Dedifferentiated amniotic fluid mesenchymal stem cell (primary cell): ENCODE measurements around the gene ANKRD33B.
"Not testable (repeated sequence)": the region's sequence is repeated elsewhere in the genome, so short reads cannot be mapped to it uniquely, and the experiment has no call there.

ENCODE experiments used
- DNase-seq: peaks from one replicate; pipeline ENCODE4 v3.0.0-alpha.2; 2016; ENCODE audit errors: extremely low spot score

Gene ANKRD33B

DNA sequence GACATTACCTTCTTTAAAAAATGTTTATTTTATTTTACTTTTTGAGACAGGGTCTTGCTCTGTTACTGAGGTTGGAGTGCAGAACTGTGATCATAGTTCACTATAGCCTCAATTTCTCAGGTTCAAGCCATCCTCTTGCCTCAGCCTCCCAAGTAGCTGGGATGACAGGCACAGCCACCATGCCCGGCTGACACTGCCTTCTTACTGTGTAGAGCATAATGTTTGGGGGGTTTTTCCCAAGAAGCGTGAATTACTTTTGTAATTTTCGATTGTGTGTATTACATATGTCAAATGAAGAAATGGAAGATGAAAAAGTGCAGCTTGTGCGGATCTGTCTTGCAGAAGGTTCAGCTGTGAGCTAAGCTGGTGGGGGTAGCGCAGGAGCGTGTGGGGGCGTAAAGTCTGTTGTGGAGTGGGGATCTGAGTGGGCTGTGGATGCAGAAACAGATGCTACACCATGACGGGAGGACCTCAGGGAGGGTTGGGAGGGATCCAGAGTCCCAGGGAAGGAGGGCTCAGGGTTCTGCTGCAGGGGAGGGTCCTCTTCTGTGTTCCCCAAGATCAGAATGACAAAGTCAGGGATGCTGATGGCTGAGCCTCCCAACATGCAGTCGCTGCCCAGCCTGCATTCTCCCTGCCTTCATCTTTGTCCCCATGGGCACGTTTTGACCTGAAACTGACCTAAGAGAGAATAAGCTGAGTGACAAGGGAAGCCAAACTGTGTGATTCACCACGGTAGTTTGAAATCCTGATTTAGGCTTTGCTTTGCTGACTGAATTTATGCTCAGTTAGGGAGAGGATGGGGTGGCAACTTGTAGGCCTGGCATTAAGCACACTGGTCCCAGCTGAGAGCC is 6.8 kb upstream of the ANKRD33B start:
- DNase-seq = no peak

DNA sequence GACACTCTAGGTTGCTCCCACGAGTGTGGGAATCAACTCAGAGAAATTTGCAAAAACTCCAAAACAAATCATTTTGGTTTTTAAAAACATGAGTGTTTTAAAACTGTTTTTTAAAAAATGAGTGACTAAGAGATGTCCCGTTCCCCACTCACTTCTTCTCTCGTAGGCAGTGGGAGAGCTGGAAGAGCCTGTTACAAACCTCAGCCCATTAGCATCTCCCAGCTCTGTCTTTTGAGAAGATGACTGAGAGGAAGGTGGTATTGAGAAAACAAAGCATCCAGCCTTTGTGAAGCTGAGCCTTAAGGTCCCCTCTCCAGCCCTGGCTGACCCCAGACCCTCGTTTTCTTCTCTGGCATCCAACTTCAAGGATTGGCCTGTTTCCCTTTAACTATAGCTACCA is 4.7 kb upstream of the ANKRD33B start:
- DNase-seq = no peak

DNA sequence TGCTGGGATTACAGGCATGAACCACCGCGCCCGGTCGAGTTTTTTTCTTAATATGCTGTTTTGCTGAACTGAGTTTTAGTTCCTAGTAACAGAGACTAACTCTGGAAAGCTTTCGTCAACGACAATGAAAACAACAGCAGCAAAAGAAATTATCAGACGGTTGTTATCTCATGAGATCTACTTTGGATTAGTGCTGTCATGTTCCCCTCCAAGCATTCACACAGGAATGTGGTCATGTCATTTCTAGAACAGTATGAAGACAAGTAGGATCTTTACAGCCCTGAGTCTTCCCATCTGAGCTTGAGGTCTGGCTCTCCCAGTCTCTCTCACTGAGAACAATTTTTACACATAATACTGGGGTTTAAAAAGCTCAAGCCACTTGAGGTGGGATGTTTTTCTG is 4.0 kb upstream of the ANKRD33B start:
- DNase-seq = no peak

DNA sequence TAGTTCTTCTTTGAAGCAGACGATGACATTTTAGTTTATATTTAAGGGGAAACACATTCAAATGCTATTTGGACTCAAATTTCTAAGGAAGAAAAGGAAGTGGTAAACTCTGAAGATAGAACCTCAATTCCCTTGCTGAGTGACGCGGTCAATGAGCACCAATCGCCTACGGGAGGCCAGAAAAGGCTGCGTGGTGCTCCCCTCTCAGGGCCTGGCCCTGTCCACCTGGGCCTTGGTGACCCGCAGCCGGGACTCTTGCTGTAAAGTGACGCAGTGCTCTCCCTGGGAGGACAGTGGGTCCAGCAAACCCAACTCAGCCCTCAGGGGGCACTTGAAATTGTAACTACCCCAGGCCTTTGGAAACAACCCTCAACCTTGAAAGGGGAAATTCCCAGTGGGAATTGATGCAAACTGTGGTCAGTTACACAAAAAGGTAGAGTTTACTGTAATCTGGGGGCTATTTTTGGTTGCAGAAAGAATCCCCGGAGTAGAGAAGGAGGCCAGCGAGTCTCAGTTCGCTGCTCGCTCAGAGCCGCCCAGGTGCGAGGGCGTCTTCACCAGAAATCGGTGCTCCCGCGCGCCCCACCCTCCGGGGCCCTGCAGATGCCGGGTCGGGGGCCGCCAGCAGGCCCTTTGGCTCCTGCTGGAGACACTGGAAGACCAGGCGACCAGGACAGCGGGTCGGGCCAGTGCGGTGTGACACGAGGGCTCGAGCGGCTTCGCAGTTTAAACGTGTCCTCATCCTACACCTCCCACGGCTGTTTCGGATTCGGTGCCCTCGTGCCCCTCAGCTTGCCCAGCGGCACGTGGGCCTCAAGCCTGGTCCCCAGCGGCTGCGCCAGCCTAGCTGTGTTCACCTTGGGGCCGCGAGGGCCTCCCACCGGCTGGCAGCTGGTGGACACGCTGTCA is 1.4 kb upstream of the ANKRD33B start:
- DNase-seq = no peak

DNA sequence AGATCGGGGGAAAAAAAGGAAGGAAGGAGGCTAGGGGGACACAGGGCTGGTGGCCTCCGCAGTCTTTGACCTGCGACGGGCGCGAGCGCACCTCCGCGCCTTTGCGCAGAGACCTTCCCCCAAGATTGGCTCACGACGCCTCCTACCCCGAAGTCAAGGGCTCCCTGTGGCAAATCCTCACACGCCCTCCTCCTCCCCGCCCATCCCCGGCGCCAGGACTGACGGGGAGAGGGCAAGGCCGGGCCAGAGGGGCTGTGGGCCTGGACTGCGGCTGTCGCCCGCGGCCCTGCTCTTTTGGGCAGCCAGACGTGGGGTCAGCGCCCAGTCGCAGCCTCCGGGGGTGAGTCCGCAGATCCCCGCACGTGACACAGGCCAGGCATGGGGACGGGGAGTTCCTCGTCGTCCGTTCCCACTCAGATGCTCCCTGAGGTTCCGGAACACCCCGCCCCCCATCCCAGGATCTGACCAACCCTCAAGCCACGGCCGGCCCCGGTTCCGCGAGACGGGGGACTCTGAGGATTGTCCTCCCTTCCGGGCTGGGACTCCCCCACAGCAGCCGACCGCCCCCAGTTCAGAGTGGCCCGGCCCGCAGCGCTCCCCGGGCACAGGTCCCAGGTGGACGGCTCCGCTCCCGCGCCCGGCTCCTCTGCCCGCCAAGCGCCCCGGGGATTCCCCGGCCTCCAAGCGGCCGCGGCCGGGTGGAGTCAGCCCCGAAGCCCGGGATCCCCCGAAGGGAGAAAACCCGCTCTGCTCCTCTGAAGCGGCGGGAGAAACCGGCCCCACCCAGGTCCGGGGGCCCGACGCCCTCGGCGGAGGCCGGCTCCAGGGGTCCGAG is 543 bp upstream of the ANKRD33B start:
- DNase-seq = no peak

DNA sequence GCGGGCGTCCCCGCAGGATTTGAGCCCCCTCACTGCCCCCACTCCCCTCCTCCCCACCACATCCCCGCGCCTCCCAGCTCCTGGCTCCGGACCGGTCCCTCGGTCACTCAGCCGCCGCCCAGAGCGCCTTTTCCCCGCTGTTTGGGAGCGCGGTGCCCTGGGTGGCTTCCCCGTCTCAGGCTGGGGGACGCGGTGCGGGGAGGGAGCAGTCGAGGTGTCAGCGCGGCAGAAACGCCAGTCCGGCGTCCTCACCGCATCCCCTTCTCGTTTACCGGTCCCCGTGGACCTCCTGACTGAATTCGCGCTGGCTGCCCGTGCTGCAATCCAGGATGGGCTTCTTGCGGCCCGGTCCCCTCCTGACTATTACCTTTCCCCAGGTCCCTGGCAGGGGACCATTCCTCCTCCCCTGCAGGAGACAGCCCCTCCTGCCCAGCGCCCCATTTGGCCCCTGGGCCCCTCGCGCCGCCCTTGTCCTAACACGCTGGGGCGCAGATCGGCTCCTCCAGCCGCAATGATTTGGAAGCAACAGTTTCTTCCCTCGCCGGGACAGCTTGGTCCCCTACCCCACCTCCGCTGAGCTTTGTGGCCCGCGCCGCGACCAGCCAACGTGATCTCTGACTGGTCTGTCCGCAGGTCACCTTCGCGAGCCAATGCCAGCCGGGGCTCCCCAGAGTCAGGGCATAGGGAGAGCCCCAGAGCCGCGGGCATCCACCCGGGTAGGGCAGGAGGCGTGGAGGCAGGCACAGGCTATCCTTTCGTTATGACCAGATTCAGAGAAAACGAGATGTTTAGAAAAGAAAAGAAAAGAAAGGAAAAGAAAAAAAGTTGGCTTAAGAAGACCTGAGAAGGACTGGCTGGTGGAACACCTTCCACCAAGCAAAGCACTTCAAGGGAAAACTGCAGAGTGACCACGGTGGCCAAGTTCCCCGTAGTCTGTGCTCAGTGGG is 1.2 kb downstream of the ANKRD33B start:
- DNase-seq = no peak

DNA sequence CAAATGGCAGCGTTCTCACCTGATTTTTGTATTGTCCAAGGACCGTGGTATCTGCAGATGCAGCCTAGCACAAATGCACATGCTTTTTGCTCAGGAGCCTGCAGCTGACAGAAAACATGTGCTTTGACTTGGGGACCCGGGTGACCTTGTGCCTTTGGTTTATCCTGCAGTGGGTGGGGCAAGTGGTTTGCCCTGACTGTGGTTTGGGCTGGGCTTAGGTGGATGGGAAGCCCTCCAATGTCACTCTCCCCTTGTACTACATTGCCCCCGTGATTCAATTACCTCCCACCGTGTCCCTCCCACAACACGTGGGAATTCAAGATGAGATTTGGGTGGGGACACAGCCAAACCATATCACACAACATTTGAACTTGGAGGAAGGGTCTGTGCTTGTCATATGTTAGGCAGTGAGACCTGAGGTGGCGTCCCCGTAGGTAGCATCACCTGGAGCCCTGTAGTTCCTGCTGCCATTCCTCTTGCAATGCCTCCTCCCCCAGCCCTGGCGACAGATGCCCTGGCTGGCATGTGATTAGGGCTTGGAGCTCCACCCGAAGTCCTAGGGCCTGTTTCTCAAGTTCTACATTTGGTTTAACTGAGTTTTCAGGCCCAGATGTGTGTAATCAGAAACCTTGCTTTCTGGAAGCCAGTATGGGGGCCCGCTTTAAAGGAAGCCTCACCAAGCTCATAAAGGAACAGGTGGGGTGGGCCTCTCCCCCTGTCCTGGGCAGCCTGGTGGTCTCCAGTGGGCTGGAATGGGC is 2.1 kb downstream of the ANKRD33B start:
- DNase-seq = no peak

DNA sequence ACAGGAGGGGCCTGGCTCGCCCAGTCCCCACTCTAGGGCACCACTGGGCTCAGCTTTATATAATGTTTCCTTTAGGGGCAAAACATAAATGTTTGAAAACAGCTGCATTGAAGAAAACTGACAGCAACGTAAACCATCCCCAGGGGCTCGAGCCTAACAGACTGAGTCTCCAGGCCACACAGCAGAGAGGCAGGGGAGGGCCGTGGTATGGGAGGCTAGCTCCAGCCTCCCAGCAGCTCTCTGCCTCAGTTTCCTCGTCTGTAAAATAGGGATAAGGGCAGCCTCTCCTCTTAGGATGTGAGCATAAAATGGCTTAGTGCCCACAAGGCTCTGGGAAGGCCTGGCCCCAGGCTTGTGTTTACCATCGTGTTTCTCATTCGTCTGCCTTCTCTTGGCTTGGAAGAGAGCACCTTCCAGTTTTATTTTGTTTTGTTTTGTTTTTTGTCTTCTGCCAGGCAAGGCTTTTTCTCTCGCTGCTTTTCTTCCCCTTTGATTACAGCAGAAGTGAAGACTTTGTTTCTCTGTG is 2.7 kb downstream of the ANKRD33B start:
- no peak for DNase-seq

DNA sequence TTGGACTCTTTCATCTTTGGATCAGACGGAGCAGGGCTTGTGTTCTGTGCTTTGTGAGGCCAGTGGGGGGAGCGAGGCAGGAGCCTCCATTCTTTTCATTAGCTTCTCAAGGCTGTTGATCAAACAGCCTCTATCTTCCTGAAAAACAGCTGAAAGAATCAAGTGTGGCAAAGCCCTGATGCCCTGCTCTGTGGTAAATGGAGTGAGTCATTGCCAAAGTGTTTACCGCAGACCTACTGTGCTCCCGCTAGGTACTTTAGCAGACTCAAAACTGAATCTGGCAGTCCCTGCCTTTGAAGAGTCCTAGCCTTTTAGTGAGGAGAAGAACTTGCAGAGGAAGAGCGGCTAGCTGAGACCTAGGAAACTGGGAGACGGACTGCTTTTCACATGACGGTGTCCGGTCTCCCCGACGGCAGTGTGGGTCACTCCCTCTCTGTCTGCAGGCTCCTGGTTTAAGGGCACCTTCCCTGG is 3.3 kb downstream of the ANKRD33B start:
- no peak for DNase-seq

DNA sequence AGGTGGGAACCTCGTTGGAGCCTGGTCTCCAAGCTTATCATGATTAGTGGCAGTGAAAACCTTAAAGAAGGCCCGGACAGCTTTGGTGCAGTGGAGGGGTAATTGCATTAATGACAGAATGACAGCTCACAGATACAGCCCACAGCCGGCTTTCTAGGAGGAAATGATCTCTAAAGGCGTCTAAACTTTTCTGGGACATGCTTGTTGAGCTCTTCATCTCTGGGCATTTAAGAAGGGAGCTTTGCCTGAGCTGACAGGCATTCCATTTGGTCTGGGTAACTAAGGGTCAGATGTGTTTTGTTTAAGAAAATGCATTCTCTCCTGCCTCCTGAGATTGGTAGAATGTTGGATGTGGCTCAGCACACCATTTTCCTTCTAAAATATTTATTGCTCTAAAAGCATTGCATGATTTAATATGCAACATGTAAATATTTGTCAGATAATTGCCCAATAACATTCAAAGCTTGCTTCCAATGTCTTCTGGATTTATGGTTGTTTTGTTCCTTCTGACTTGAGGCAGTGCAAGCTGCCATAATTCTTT is 4.0 kb downstream of the ANKRD33B start:
- peak; percentile 36 for DNase-seq

DNA sequence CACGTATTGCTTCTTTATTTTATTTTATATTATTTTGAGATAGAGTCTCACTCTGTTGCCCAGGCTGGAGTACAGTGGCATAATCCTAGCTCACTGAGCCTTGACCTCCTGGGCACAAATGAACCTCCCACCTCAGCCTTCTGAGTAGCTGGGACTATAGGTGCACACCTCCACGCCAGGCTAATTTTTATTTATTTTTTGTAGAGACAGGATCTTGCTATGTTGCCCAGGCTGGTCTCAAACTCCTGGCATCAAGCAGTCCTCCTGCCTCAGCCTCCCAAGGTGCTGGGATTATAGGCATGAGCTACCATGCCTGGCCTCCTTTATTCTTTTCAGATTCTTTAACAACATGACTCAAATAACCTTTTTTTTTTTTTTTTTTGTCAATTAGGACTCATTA is 6.7 kb downstream of the ANKRD33B start:
- not testable (repeated sequence) for DNase-seq

DNA sequence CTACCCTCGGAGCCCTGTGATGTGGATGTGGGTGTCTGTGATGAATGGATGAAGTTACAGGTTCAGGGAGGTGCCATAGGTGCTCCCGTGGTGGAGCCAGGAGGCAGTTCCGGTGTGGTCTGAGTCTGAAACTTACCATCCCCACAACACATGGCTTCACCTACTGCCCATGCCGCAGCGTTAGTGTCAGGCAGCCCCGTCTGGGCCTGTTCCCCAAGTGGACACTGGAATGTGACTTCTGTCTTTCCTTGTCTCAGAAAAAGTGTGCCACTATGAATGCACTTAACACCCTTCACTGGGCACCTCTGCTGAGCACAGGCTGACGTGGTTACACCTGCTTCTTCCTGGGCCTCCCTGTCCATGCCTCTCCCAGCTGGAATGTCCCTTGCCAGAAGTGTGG is 8.6 kb downstream of the ANKRD33B start:
- DNase-seq = no peak

GRCh38 chr5:10573487-10574145 is 9.7 kb downstream of the ANKRD33B start:
- DNase-seq = no peak

GRCh38 chr5:10574879-10575278 is 11.0 kb downstream of the ANKRD33B start:
- not testable (repeated sequence) for DNase-seq

GRCh38 chr5:10576121-10576789 is 12.4 kb downstream of the ANKRD33B start:
- no peak for DNase-seq

- DNase-seq = no peak
Observed at GRCh38 chr5:10576790-10577189, 12.9 kb downstream of the ANKRD33B start.

DNA sequence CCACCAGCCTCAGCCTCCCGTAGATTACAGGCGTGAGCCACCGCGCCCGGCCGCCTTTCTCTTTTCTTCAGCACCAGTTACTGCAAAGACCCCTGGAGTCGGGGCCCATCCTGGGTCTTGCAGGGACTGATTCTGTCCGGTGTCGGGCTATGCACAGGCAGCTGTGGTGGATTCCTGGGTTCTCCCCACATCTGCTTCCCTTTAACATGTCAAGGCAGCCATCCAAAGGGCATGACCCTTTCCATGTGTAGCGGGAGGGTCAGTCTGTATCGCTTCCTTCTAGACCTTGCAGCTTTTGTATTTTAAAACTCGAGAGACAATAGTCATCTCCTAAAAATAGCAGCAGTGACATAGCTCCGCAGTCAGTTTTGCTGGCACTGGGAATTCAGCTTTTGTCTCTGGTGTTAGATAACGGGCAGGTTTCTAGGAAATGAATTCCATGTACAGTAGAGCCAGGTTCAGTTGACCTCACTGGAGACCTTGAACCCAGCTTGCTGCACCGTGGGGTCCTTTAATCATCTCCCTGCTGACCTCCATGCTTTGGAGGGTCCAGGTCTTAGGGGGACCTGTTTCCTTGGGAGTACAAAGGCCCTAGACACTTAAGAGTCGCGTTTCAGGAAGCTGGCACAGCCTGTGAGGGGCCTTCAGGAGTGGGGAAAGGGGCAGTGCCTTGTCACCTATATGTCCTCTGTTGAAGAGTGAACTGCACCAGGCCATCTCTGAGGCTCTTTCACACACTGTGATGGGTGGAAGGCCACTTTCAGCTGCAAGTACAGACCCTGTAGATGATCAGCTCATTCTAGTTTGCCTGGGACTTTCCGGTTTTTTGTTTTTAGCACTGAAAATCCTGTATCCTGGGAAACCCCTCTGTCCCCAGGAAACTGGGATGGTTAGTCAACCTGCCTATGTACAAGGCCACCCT is 13.8 kb downstream of the ANKRD33B start:
- no peak for DNase-seq
